Ovary (tissue), 9 donors: ENCODE measurements around the gene MYB. TPM values are rescaled to one million over a fixed set of nuclear protein-coding genes. Genes with fewer than 3 reads are reported as not detected.
"Not testable (repeated sequence)": the region's sequence is repeated elsewhere in the genome, so short reads cannot be mapped to it uniquely, and the experiment has no call there.

Experiments
- DNase-seq, 5 donors: peaks; one replicate each; pipeline ENCODE4 v3.0.0-alpha.2; 2019 to 2020
- H3K27ac ChIP-seq, 2 donors: fragments of 200-600 bp; one replicate each; pipeline versions ENCODE4 v1.5.1 to v1.8.0; 2019 to 2022
- H3K27me3 ChIP-seq: fragments of 200-600 bp; one replicate; pipeline ENCODE4 v1.8.0; 2022
- H3K36me3 ChIP-seq: fragments of 200-600 bp; sonication (generic); one replicate; pipeline ENCODE4 v1.5.1; 2019
- H3K4me1 ChIP-seq: one replicate; pipeline ENCODE4 v1.8.1; 2013; ENCODE audit warnings: mild to moderate bottlenecking, moderate library complexity; ENCODE audit not compliant: insufficient read depth
- H3K4me3 ChIP-seq: fragments of 200-600 bp; sonication (generic); one replicate; pipeline ENCODE4 v1.5.1; 2017
- H3K9me3 ChIP-seq, 2 donors: fragments of 200-600 bp in 1 of 2; sonication (generic) in 1 of 2; one replicate each; pipeline versions ENCODE4 v1.5.1 to v1.8.1; 2013 to 2019; ENCODE audit warnings: mild to moderate bottlenecking in 1 of 2, moderate library complexity in 1 of 2
- CTCF ChIP-seq, 3 donors: fragments of 450-650 bp in 2 of 3; fragments of 200-600 bp in 1 of 3; IDR thresholded peaks; one replicate each; pipeline versions ENCODE4 v1.5.1 to v1.8.0; 2016 to 2022; ENCODE audit warnings: antibody characterized with exemption in 3 of 3, mild to moderate bottlenecking in 1 of 3
- EP300 ChIP-seq: sonication (generic); formaldehyde crosslinking; IDR thresholded peaks from one replicate; pipeline ENCODE4 v1.6.1; 2017; ENCODE audit warnings: antibody characterized with exemption
- POLR2A ChIP-seq: fragments of 450-650 bp; IDR thresholded peaks from one replicate; pipeline ENCODE4 v1.6.1; 2017; ENCODE audit warnings: antibody characterized with exemption, mild to moderate bottlenecking, moderate library complexity
- WGBS, 3 donors: extraction: QIAGEN DNeasy Blood & Tissue Kit in 1 of 3; methylation state at CpG; one replicate each; pipeline versions ENCODE4 v1.1.5 to v1.1.7; 2013 to 2017; 5-methylcytosine and 5-hydroxymethylcytosine counted together
- intact Hi-C, 4 donors: fragments of 100-400 bp; cut with DNase I; formaldehyde crosslinking; loops; one replicate each; pipeline versions ENCODE4 v1.11.0 to v1.15.1; 2022 to 2023
- polyA plus RNA-seq, 2 donors: library from polyadenylated mRNA; stranded (reverse); fragments of 200-250 nt in 1 of 2; fragments of 350-450 nt in 1 of 2; fragmentation: Illumina TruSeq in 1 of 2; extraction: RNeasy Lipid Tissue Mini Kit (QIAGEN cat#74804) in 1 of 2; gene quantifications; one replicate each; pipeline ENCODE4 v1.2.3, GENCODE V29; 2013 to 2014
- total RNA-seq, 7 donors: library from RNA; depleted of rRNA in 2 of 7; stranded (reverse); fragments of >200 nt in 2 of 7; fragmentation: NEBNext Ultra II Directional in 3 of 7; extraction: Animal tissue kit (Norgen Biotek cat#: 25700) in 3 of 7; gene quantifications; one replicate each; pipeline versions ENCODE4 v1.1.0 to v1.2.4, GENCODE V29; 2016 to 2023
- donor health status: DM: no; HTN: no; CAD: no; lungs with moderate emphysema.
- donor health status: DM: no; HTN: no; CAD: no.
- donor health status: Bipolar disorder and iron deficiency.
- donor health status: DM: yes; HTN: yes; CAD: no.
- donor health status: DM: no; HTN: no; CAD: no.
- donor health status: DM: yes; HTN: yes; CAD: no.

Gene MYB
- total and polyA plus RNA-seq, 9 donors, result 0.07 to 7.0 (median 1.0) TPM; not detected in 2

DNA sequence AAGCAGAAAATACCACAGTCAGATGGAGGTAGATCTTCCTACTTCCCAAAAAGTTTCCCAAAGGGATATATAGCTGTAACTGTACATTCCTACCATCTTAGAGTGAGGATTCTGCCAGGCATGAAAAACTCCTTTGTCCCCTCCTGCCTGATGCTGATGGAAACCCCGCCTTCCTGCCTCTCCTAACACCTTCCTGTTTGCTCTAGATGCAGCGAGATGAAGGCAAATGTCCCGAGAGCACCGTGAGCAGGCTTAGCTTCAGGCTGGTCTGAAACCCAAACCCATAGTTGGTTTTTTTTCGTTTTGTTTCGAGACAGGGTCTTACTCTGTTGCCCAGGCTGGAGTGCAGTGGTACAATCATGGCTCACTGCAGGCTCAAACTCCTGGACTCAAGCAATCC is 55.6 kb downstream of the MYB start:
- Histone ChIP-seq H3K27me3 (no peaks in the 10 kb centered on the region), H3K9me3 (no peaks in the 10 kb centered on the region), H3K36me3 (no peaks in the 10 kb centered on the region), H3K4me3 (no peak overlapping the region), H3K27ac (no peak overlapping the region), H3K4me1 (no peaks in the 10 kb centered on the region)
- DNase-seq, result no peak
- intact Hi-C loops, result no loop called here
- TF ChIP-seq POLR2A (no peak), EP300 (no peak), CTCF (IDR thresholded peaks at IDR 0.05) (no peak)
- WGBS, 3 donors, result 68 to 82% (median 81%) methylated on average over 6 of the region's 6 CpGs

GRCh38 chr6:135240711-135241110 is 59.6 kb downstream of the MYB start:
- no peak overlapping the region for H3K27ac ChIP-seq
- H3K4me3 ChIP-seq, result no peak overlapping the region
- TF ChIP-seq CTCF (IDR thresholded peaks at IDR 0.05) (no peak), EP300 (no peak), POLR2A (no peak)
- intact Hi-C loops, result no loop called here
- no peak for DNase-seq
- H3K9me3 ChIP-seq, result no peaks in the 10 kb centered on the region
- 85 to 87% (median 86%) methylated on average over 5 of the region's 5 CpGs for WGBS, 3 donors
- no peaks in the 10 kb centered on the region for H3K36me3 ChIP-seq
- no peaks in the 10 kb centered on the region for H3K27me3 ChIP-seq
- no peaks in the 10 kb centered on the region for H3K4me1 ChIP-seq

DNA sequence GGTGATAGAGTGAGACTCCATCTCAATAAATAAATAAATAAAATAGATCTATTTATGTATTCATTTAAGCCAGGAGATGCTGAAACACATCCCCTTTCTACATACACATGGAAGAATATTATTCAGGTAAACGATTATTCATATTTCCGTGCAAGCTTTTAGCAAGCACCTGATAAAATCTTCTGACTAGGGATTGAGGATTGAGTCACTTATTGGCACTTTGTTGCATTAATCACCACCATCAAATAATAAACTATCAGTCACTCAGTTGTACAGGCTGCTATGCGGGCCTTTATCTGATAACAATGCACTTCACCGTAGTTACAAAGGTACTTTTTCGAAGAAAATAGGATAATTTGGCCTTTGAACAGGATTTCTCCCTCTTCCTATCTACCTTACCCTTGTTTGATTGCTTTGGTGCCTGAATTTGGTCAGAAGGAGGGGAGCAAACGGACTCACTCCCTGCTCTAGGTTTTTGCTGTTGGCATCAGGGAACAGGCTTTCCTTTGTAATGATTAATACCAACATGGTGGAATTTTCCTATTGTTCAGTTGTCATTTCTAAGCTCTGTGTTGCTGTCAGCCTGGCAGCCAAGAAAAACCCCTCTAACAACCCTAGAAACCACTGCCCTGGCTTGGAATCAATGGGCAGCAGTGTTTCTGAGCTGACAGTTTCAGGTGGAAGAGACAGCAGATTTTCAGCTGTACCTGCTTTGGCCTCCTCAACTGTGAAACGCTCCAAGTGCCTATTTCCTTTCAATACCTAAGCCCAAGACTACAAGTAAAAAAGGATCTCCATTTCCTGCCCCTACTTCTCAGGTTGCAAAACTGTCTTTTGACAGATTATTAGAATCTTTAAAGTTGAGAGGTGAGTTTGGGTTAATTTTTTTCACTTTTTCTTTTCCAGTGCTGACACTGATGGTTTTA is 63.0 kb downstream of the MYB start:
- DNase-seq, result no peak
- Histone ChIP-seq H3K27ac (no peak overlapping the region), H3K4me1 (no peaks in the 10 kb centered on the region), H3K9me3 (no peaks in the 10 kb centered on the region), H3K27me3 (no peaks in the 10 kb centered on the region), H3K36me3 (no peaks in the 10 kb centered on the region), H3K4me3 (no peak overlapping the region)
- 87 to 92% (median 90%) methylated on average over 7 of the region's 7 CpGs for WGBS, 3 donors
- TF ChIP-seq CTCF (IDR thresholded peaks at IDR 0.05) (no peak), EP300 (no peak), POLR2A (no peak)
- intact Hi-C loops, result no loop called here

GRCh38 chr6:135244805-135245204 is 63.7 kb downstream of the MYB start:
- no peaks in the 10 kb centered on the region for H3K9me3 ChIP-seq
- intact Hi-C loops, result no loop called here
- H3K27ac ChIP-seq, result no peak overlapping the region
- no peak for DNase-seq
- H3K4me1 ChIP-seq, result no peaks in the 10 kb centered on the region
- TF ChIP-seq CTCF (IDR thresholded peaks at IDR 0.05) (no peak), EP300 (no peak), POLR2A (no peak)
- 91 to 95% (median 94%) methylated on average over 6 of the region's 6 CpGs for WGBS, 3 donors
- no peaks in the 10 kb centered on the region for H3K36me3 ChIP-seq
- no peaks in the 10 kb centered on the region for H3K27me3 ChIP-seq
- no peak overlapping the region for H3K4me3 ChIP-seq

- H3K27ac ChIP-seq, H3K4me3 ChIP-seq, H3K9me3 ChIP-seq, H3K4me1 ChIP-seq, DNase-seq, intact Hi-C loops, H3K27me3 ChIP-seq, H3K36me3 ChIP-seq: not testable (repeated sequence)
- 89 to 93% (median 92%) methylated on average over 8 of the region's 8 CpGs for WGBS, 3 donors
Observed at GRCh38 chr6:135246412-135247012, 65.4 kb downstream of the MYB start.
